Subcutaneous abdominal adipose tissue (tissue), 5 donors: ENCODE results near the gene TP73.

Source experiments
- H3K27ac ChIP-seq: one replicate; pipeline ENCODE4 v1.7.0; 2013; ENCODE audit warnings: low read depth, mild to moderate bottlenecking, inconsistent platforms, low read length, moderate library complexity
- H3K27me3 ChIP-seq, 5 donors: one replicate each; pipeline ENCODE4 v1.7.0; 2013; ENCODE audit warnings: low read length in 5 of 5, inconsistent platforms in 1 of 5; ENCODE audit not compliant: control insufficient read depth in 5 of 5, insufficient read depth in 4 of 5
- H3K36me3 ChIP-seq, 5 donors: one replicate each; pipeline ENCODE4 v1.7.0; 2013; ENCODE audit warnings: low read length in 5 of 5; ENCODE audit not compliant: control insufficient read depth in 5 of 5, insufficient read depth in 5 of 5
- H3K4me1 ChIP-seq, 5 donors: one replicate each; pipeline ENCODE4 v1.7.0; 2013; ENCODE audit warnings: low read length in 5 of 5, mild to moderate bottlenecking in 3 of 5, moderate library complexity in 1 of 5; ENCODE audit not compliant: control insufficient read depth in 5 of 5, insufficient read depth in 5 of 5
- H3K4me3 ChIP-seq, 5 donors: one replicate each; pipeline ENCODE4 v1.7.0; 2013; ENCODE audit warnings: low read length in 5 of 5, low read depth in 1 of 5
- H3K9ac ChIP-seq, 5 donors: one replicate each; pipeline ENCODE4 v1.7.0; 2013; ENCODE audit warnings: low read length in 5 of 5, mild to moderate bottlenecking in 4 of 5, moderate library complexity in 3 of 5
- H3K9me3 ChIP-seq, 5 donors: one replicate each; pipeline ENCODE4 v1.7.0; 2013; ENCODE audit warnings: low read length in 5 of 5; ENCODE audit not compliant: control insufficient read depth in 5 of 5
- donor health status: healthy.
- donor health status: healthy.
- donor health status: healthy.
- donor health status: healthy.
- donor health status: healthy.

The TP73 gene

GRCh38 chr1:3785045-3785444 is 132.7 kb downstream of the TP73 start:
- Histone ChIP-seq H3K4me3 (no peak overlapping the region), H3K36me3 (peaks cover 0 to 99% (median 89%) of the 10 kb centered on the region in 5 donors), H3K9me3 (no peaks in the 10 kb centered on the region), H3K9ac (no peak overlapping the region), H3K27ac (no peak overlapping the region), H3K27me3 (no peaks in the 10 kb centered on the region), H3K4me1 (peaks cover 0 to 6% (median 0%) of the 10 kb centered on the region in 5 donors)

GRCh38 chr1:3785456-3786157 is 133.3 kb downstream of the TP73 start:
- H3K9me3 ChIP-seq, result no peaks in the 10 kb centered on the region
- H3K36me3 ChIP-seq, result peaks cover 0 to 99% (median 86%) of the 10 kb centered on the region in 5 donors
- H3K27ac ChIP-seq, result no peak overlapping the region
- peaks cover 0 to 12% (median 5%) of the 10 kb centered on the region in 5 donors for H3K4me1 ChIP-seq
- H3K4me3 ChIP-seq, result no peak overlapping the region
- H3K9ac ChIP-seq, result no peak overlapping the region
- no peaks in the 10 kb centered on the region for H3K27me3 ChIP-seq
